ENCODE results near the gene PRKD3. TPM values are rescaled to one million over a fixed set of nuclear protein-coding genes. Genes with fewer than 3 reads are reported as not detected.

Gene PRKD3
- 26.6 and 32.3 TPM in 2 replicates for total RNA-seq

DNA sequence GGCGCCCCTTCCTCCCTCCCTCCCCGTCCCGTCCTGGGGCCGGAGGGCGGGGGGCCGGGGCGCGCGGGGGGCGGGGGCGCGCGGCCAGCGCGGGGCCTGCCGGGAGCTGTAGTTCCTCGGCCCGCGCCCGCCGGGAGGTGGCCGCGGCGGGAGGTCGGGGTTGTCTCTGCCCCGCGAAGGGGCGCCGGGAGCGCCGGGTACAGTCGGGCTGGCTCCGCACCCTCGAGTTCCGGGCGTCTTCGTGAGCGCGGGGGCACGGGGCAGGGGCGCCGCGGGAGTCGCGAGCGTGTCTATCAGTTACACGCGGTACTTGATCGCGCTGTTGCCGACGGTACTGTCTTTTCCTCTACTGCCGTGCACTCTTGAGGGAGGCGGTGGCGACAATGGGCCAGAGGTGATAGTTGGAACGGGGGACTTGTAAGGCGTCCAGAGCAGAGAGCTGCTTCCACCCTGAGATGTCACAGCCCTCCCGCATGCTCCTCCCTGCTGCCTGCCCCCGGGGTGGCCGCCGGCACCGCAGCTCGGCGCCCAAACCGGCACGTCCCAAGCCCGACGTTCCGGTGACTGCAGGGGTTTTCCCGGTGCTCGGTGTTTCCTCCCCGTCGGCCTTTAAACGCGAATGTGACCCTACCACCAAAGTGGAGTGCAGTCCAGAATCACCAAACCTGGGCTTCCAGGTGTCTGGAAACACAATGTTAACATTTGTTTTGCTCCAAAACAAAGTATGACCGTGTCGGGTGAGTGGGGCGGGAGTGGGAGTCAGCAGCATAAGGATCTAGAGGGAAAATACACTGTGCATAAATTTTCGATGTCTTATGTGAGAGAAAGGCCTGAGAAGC, at the start of gene PRKD3:
Gene PRKD3 (minus strand): TSS at position 48 of the 839 bp plus-strand sequence. CDS start 8,309 bp downstream, outside the sequence.

DNA sequence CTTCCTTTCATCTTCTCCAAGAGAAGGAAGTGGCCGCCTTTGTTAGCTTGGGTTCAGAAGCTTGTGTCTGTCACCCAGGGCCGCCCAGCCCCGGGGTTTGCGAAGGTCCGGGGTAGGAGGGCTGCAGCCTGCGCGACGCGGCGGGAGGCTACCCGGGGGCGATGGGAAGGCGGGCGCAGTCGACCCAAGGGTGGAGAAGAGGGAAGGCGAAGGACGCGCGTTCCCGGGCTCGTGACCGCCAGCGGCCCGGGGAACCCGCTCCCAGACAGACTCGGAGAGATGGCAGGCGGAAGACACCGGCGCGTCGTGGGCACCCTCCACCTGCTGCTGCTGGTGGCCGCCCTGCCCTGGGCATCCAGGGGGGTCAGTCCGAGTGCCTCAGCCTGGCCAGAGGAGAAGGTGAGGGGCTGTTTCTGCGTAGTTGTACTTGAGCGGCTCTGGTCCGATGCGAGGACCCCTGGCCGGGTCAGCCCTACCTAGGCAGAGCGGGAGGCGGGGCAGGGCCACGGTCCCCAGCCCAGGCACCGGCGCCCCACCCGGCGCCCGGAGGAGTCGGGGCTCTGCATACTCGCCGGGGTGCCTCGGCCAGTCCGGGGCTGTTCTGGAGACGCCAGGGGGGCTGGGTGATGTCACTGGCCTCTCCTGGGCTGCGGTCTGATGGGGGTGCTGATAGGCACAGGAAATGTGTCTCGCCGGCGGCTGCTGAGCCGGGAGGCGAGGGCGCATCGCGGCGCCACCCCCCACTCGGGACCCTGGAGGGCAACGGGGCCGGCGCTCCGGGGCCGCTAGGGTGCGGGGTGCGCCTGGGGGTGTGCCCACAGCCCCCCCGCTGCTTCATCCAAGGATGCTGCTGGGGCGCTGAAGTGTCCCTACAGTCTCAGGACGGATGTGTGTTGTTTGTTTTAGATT, 20.1 kb upstream of the PRKD3 start, which contains the start of gene QPCT:
Gene QPCT (plus strand): TSS at position 178 of the 909 bp plus-strand sequence. CDS start 102 bp downstream, at position 280.

Other genes with a start within 250 kb of the PRKD3 start
- 7.0 and 11.6 TPM in 2 replicates for gene HEATR5B, start 240.5 kb downstream of the PRKD3 start, total RNA-seq
- 5.3 and 6.2 TPM in 2 replicates for gene GPATCH11, start 240.3 kb downstream of the PRKD3 start, total RNA-seq
- 15.7 and 20.1 TPM in 2 replicates for gene EIF2AK2, start 167.9 kb downstream of the PRKD3 start, total RNA-seq
- gene SULT6B1, start 136.2 kb downstream of the PRKD3 start, total RNA-seq = not detected in 2 replicates
- gene CEBPZOS, start 128.3 kb downstream of the PRKD3 start, total RNA-seq = 17.2 and 17.3 TPM in 2 replicates
- gene CEBPZ, start 93.2 kb downstream of the PRKD3 start, total RNA-seq = 34.8 and 55.4 TPM in 2 replicates
- gene NDUFAF7, start 93.2 kb downstream of the PRKD3 start, total RNA-seq = 10.7 and 14.3 TPM in 2 replicates
- gene QPCT, start 19.8 kb upstream of the PRKD3 start, total RNA-seq = 9.7 and 32.3 TPM in 2 replicates

Data from hair follicular keratinocyte (primary cell).